Activated naive CD8-positive, alpha-beta T cell treated with anti-CD3 and anti-CD28 coated beads for 36 hours (primary cell): ENCODE results near the gene MCRIP2. TPM values are rescaled to one million over a fixed set of nuclear protein-coding genes. Genes with fewer than 3 reads are reported as not detected.
A peak's percentile ranks its signal among the peaks of the same experiment; 100 is the strongest.

Experiments used
- DNase-seq: peaks from one replicate; pipeline ENCODE4 v3.0.0; 2021
- H3K27ac Mint-ChIP-seq: one replicate; pipeline ENCODE4 v1.8.0; 2022; ENCODE audit warnings: mild to moderate bottlenecking, moderate library complexity, mixed read lengths
- H3K27me3 Mint-ChIP-seq: one replicate; pipeline ENCODE4 v1.8.0; 2022; ENCODE audit warnings: mild to moderate bottlenecking, mixed read lengths
- H3K36me3 Mint-ChIP-seq: one replicate; pipeline ENCODE4 v1.8.0; 2021; ENCODE audit warnings: mild to moderate bottlenecking, mixed read lengths
- H3K4me1 Mint-ChIP-seq: one replicate; pipeline ENCODE4 v1.8.0; 2021; ENCODE audit warnings: mixed read lengths
- H3K4me3 Mint-ChIP-seq: one replicate; pipeline ENCODE4 v1.8.0; 2022; ENCODE audit warnings: mild to moderate bottlenecking, moderate library complexity, mixed read lengths
- H3K9me3 Mint-ChIP-seq: one replicate; pipeline ENCODE4 v1.8.0; 2022; ENCODE audit warnings: mixed read lengths
- total RNA-seq, 2 experiments: library from RNA; stranded (reverse); gene quantifications; one replicate each; pipeline ENCODE4 v1.2.3, GENCODE V29; 2021

The MCRIP2 gene
- total RNA-seq, 2 experiments from 2014 or later = 56.0 to 60.3 TPM

DNA sequence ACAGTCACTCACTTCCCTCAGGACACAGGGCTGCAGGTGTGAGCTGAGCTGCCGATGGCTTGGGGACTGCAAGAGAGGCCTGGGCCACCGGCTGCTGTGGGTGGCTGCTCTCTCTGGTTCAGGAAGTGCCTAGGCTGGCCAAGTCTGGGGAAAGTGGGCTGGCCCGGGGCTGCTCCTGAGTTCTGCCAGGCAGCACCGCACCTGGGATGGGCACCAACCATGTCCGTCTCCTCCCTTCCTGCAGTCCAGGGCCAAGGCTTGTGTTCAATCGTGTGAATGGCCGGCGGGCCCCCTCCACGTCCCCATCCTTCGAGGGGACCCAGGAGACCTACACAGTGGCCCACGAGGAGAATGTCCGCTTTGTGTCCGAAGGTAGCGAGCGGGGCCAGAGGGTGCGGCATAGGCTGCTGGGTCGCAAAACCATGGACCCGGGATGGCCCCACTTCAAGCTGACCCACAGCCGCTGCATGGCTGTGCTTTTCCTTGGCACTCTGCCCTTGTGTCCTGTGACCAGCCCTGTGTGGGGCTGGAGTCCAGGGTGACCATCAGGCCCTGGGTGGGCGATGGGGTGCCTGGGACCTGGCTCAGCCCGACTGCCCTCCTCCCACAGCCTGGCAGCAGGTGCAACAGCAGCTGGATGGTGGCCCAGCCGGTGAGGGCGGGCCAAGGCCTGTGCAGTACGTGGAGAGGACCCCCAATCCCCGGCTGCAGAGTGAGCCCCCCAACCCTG is 5.7 kb downstream of the MCRIP2 start:
- no peak for DNase-seq
- Mint-ChIP-seq H3K27me3 (no peaks in the 10 kb centered on the region), H3K4me1 (peaks cover 17% of the 10 kb centered on the region), H3K27ac (no peak overlapping the region), H3K36me3 (peaks cover 14% of the 10 kb centered on the region), H3K9me3 (no peaks in the 10 kb centered on the region), H3K4me3 (no peak overlapping the region)

DNA sequence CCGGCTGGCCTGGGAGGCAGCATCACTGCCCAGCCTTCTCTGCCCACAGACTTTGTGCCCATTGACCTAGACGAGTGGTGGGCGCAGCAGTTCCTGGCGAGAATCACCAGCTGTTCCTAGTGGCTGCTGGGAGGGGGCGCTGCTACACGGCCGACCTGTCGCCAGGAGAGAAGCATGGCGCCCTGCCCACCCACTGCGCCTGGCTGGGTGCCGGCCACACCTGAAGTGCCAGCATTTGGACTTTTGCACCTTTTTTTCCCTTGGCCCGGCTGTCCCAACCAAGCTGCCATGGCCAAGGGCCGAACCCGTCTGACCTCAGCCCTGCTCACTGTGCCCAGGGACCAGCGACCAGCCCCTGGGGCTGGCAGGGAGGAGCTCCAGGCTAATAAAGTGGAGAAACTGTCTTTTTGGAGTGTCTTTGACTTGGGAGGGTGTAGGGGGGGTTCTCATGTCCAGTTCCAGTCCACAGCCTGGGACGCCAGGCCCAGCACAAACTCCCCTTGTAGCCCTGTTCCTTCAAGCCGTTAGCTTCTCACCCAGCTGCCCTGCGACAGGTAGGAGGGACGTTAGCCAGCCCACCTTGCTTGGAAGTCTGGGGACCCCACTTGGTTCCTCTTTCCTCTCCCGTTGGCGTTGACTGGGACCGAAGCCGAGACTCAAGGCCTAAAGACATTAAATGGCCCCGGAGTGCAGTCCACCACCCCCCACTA is 6.6 kb downstream of the MCRIP2 start:
- Mint-ChIP-seq H3K27ac (peak overlapping the region; percentile 86), H3K4me1 (peaks cover 15% of the 10 kb centered on the region), H3K9me3 (no peaks in the 10 kb centered on the region), H3K36me3 (peaks cover 17% of the 10 kb centered on the region), H3K4me3 (peak overlapping the region; percentile 89), H3K27me3 (no peaks in the 10 kb centered on the region)
- DNase-seq = peak; percentile 70

DNA sequence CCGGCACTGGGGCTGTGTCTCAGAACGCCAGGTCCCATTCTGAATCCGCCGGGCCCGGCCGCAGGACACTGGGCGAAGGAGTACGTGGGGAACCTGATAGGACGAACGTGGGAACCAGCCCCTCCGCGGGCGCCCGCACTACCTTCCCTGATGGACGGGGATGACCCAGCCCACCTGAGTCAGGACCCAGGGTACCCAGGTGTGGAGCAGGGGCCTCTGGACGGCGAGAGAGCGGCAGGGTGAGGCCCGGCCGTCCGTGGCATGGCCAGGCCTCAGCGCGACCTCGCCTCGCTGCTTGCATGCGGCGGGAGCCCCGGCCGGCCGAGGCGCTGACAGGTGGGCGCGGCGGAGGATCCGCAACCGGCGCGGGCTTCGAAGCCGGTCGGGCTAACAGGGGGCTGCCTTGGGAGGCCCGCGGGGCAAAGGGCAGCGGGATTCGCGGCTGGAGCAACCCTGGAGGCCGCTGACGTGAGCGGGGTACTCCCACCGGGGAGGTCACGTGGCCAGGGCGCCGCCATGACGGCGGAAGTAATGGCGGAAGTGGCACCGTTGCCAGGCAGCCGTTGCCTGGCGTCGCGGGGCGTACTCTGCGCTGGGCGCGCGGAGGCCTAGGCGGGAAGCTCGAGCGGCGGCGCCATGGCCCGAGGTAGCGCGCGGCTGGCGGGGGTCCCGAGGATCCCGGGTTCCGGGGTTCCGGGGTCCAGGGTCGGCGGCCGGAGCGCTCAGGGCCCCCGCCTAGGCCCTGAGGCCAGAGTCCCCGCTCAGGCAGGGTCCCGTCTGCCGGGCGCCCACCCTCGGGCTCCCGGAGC is 7.4 kb downstream of the MCRIP2 start, which contains the start of gene WDR90:
WDR90 (plus strand) TSS at position 585 of the 809 bp plus-strand sequence; CDS start at position 637, 52 bp downstream.
- no peaks in the 10 kb centered on the region for H3K27me3 Mint-ChIP-seq
- H3K4me3 Mint-ChIP-seq = peak within 1 kb of the TSS; percentile 89
- H3K9me3 Mint-ChIP-seq = no peaks in the 10 kb centered on the region
- peak; percentile 96 for DNase-seq
- peaks cover 14% of the 10 kb centered on the region for H3K36me3 Mint-ChIP-seq
- peaks cover 12% of the 10 kb centered on the region for H3K4me1 Mint-ChIP-seq
- peak within 1 kb of the TSS; percentile 86 for H3K27ac Mint-ChIP-seq

DNA sequence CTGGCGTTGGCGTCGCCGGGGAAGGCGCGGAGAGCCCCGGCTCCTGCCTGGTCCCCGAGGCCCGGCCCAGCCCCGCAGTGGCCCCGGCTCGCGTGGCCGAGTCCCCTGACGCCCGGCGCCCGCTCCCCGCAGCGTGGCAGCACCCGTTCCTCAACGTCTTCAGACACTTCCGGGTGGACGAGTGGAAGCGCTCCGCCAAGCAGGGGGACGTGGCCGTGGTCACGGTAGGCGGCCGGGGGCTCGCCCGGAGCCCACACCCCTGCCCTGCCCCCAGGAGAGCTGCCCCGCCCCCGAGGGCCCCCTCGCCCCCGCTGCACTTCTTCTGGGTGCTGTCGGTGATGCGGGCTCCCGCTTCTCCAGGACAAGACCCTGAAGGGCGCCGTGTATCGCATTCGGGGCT is 8.0 kb downstream of the MCRIP2 start:
- peak overlapping the region; percentile 79 for H3K4me3 Mint-ChIP-seq
- H3K27ac Mint-ChIP-seq = peak overlapping the region; percentile 62
- no peaks in the 10 kb centered on the region for H3K27me3 Mint-ChIP-seq
- H3K4me1 Mint-ChIP-seq = peaks cover 6% of the 10 kb centered on the region
- H3K9me3 Mint-ChIP-seq = no peaks in the 10 kb centered on the region
- DNase-seq = peak; percentile 47
- H3K36me3 Mint-ChIP-seq = peaks cover 7% of the 10 kb centered on the region

DNA sequence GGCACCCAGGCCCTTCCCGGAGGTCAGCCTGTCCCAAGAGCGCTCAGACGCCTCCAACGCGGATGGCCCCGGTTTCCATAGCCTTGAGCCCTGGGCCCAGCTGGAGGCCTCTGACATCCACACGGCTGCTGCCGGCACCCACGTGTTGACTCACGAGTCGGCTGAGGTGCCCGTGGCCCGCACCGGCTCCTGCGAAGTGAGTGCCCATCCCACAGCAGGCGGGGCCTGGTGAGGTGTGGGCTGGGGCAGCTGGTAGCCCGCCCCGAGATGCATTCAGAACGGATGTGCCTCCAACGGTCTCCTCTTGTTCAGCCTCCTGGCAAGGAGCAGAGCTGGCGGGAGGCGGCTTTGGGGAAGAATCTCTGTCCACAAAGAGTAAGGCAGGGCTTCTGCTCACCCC is 10.2 kb downstream of the MCRIP2 start:
- no peak overlapping the region for H3K27ac Mint-ChIP-seq
- no peaks in the 10 kb centered on the region for H3K27me3 Mint-ChIP-seq
- H3K9me3 Mint-ChIP-seq = no peaks in the 10 kb centered on the region
- H3K4me3 Mint-ChIP-seq = no peak overlapping the region
- peaks cover 1% of the 10 kb centered on the region for H3K4me1 Mint-ChIP-seq
- no peak for DNase-seq
- peaks cover 6% of the 10 kb centered on the region for H3K36me3 Mint-ChIP-seq

DNA sequence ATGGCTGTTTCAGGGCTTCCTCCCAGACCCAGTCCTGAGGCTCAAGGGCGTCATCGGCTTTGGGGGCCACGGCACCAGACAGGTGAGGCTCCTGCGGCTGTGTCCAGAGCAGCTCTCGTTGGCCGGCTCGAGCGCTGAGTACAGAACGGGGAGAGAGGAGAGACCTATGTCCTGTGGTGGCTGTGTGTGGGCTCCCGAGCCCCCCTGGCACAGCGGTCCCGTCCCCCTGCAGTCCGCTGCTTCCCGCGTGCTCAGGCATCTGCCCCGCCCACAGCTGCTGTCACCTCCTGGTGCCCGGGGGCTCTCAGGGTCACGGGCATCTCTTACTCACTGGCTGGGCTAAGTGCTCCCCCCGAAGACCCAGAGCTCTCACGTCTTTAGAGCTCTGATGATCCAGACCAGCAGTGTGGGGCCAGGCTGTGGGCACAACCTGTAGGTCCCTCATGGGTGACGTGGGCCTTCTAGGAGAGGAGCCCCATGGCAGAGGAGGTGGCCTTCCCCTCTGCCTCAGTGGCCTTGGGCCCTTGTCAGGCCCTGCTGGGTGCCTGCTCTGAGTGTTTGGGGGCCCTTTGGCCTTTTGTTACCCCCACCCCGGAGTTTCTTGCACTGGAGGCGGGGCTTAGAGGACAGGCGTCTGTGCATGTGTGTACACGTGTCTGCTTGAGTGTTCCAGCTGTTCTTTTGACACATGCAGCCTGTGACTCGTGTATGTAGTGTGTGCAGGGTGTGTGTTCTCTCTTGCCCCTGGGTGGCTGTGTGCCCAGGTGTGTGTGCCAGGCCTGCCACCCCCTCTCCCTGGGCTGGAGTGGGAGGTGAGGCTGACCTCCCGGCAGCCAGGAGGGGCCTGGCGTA is 11.1 kb downstream of the MCRIP2 start:
- DNase-seq = no peak
- Mint-ChIP-seq H3K27ac (no peak overlapping the region), H3K9me3 (no peaks in the 10 kb centered on the region), H3K36me3 (peaks cover 6% of the 10 kb centered on the region), H3K4me1 (no peaks in the 10 kb centered on the region), H3K4me3 (no peak overlapping the region), H3K27me3 (no peaks in the 10 kb centered on the region)

DNA sequence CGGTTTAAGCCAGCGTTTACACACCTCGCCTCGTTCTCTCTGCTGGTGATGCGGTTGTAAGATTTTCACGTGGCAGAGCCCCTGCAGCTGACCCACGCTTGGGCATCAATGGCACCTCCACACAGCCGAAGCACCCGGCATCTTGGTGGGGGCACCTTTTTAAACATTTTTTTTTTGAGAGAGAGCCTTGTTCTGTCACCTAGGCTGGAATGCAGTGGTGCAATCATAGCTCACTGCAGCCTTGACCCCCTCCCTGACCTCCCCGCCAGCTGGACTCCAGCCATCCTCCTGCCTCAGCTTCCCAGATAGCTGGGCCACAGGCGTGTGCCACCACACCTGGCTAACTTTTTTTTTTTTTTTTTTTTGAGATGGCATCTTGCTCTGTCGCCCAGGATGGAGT is 12.4 kb downstream of the MCRIP2 start:
- DNase-seq = no peak
- Mint-ChIP-seq H3K4me1 (no peaks in the 10 kb centered on the region), H3K27ac (no peak overlapping the region), H3K9me3 (no peaks in the 10 kb centered on the region), H3K27me3 (no peaks in the 10 kb centered on the region), H3K4me3 (no peak overlapping the region), H3K36me3 (peaks cover 6% of the 10 kb centered on the region)

DNA sequence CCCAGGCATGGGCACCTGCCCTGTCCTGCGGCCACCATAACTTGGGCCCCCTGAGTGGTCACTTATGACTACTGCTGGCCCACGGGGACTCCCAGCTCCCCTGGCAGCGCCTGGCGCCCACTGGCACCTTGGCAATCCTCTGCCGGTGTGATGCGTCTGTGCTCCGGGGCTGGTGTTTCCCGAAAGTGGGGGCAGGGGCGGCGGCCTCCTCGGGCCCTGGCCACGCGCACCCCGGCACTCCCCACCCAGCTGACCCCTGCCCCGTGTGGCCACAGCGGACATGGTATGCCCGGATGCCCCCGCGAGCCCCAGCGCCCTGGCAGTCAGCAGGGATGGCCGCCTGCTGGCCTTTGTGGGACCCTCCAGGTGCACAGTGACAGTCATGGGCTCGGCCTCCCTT is 15.9 kb downstream of the MCRIP2 start:
- Mint-ChIP-seq H3K36me3 (peaks cover 4% of the 10 kb centered on the region), H3K4me3 (no peak overlapping the region), H3K27me3 (no peaks in the 10 kb centered on the region), H3K4me1 (no peaks in the 10 kb centered on the region), H3K9me3 (no peaks in the 10 kb centered on the region), H3K27ac (no peak overlapping the region)
- no peak for DNase-seq

DNA sequence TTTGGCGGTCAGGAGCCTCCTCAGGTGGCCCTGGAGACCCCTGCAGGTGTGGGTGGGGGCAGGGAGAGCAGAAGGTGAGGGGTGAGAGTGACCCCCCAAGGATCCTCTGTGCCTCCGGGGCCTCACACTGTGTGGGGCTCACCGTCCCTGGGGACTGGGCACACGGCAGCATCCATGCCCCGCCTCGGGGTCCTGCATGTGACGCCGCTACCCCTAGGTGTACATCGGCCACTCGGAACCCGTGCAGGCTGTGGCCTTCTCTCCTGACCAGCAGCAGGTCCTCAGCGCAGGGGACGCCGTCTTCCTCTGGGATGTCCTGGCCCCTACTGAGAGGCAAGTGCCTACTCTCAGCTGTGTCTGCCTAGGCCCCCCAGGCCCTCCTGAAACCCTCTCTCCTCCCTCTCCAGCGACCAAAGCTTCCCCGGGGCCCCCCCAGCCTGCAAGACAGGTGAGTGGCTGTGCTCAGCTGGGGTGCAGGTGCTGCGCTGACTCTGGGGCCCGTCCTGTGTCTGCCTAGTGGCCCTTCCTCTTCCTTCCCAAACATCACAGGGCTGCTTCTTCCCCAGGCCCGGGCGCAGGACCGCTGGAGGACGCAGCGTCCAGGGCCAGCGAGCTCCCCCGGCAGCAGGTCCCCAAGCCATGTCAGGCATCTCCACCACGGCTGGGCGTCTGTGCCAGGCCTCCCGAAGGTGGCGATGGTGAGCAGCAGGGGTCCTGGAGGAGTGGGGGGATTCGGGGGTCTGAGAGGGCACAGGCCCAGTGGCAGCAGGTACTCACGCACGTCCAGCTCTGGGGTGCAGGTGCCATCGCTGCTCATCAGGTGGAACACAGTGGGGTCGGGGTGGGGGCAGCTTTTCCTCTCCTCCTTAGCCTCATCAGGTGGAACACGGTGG is 17.3 kb downstream of the MCRIP2 start:
- Mint-ChIP-seq H3K9me3 (no peaks in the 10 kb centered on the region), H3K36me3 (peaks cover 7% of the 10 kb centered on the region), H3K27ac (no peak overlapping the region), H3K27me3 (no peaks in the 10 kb centered on the region), H3K4me1 (no peaks in the 10 kb centered on the region), H3K4me3 (no peak overlapping the region)
- no peak for DNase-seq

DNA sequence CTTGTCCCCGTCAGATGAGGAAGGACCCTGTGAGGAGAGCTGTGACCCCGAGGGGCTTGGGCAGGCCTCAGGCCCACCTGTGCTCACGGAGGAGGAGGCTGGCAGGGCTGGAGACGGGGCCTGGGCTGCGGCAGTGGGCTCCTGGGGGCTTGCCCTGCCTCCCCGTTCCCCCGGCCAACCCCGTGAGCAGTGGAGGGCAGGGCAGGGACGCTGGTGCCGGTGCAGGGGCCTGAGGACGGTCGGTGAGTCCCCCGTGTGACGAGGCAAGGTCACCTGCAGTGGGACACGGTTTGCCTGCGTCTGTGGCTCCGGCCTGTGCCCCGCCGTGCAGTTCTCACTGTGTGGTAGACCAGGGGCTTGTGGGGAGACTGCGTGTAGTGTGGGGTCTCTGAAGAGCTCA is 18.0 kb downstream of the MCRIP2 start:
- Mint-ChIP-seq H3K27me3 (no peaks in the 10 kb centered on the region), H3K27ac (no peak overlapping the region), H3K4me3 (no peak overlapping the region), H3K9me3 (no peaks in the 10 kb centered on the region), H3K4me1 (no peaks in the 10 kb centered on the region), H3K36me3 (peaks cover 7% of the 10 kb centered on the region)
- DNase-seq = no peak

DNA sequence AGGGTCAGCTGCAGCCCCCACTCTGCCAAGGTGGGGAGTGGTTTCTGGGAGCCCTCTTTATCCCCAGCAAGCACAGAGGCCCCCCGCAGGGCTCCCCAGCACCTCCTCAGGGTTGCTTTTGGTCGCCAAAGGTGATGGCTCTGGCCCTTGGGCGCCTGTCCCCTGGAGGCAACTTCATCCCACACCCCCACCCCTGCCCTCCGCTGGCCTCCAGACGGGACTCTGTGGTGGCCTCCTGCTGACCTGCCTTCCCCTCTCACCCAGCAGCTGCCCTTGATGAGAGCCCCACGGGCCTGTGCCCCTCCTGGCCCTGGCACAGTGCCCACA is 18.5 kb downstream of the MCRIP2 start:
- Mint-ChIP-seq H3K27ac (no peak overlapping the region), H3K36me3 (peaks cover 7% of the 10 kb centered on the region), H3K4me1 (no peaks in the 10 kb centered on the region), H3K4me3 (no peak overlapping the region), H3K9me3 (no peaks in the 10 kb centered on the region), H3K27me3 (no peaks in the 10 kb centered on the region)
- DNase-seq = no peak

DNA sequence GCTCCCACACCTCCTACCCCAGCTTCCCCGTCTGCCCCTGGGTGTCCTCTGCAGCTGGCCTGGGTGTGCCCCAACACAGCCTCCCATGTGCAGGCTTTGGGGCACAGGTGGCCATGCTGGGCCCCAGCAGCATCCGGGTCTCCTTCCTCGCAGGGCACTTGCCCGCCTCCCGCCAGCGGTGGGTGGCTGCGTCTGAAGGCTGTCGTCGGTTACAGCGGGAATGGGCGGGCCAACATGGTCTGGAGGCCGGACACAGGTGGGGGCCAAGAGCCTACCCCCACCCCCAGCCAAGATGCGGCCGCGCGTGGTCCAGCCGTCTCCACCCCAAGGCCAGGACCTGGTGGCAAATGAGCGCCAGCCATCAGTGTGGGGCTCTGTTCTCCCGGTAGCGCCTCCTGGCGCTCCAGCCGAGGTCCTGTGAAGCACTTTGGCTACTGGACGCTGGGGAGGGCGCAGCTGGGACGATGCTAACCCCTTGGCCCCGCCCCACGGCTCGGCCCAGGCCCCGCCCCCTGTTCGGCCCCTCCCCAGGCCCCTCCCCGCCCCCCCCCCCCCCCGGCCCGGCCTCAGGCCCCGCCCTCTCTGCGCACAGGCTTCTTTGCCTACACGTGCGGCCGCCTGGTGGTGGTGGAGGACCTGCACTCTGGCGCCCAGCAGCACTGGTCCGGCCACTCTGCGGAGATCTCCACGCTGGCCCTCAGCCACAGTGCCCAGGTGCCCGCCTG is 19.0 kb downstream of the MCRIP2 start:
- peaks cover 7% of the 10 kb centered on the region for H3K36me3 Mint-ChIP-seq
- peak; percentile 69 for DNase-seq
- H3K4me3 Mint-ChIP-seq = no peak overlapping the region
- no peaks in the 10 kb centered on the region for H3K27me3 Mint-ChIP-seq
- H3K4me1 Mint-ChIP-seq = no peaks in the 10 kb centered on the region
- no peaks in the 10 kb centered on the region for H3K9me3 Mint-ChIP-seq
- no peak overlapping the region for H3K27ac Mint-ChIP-seq

DNA sequence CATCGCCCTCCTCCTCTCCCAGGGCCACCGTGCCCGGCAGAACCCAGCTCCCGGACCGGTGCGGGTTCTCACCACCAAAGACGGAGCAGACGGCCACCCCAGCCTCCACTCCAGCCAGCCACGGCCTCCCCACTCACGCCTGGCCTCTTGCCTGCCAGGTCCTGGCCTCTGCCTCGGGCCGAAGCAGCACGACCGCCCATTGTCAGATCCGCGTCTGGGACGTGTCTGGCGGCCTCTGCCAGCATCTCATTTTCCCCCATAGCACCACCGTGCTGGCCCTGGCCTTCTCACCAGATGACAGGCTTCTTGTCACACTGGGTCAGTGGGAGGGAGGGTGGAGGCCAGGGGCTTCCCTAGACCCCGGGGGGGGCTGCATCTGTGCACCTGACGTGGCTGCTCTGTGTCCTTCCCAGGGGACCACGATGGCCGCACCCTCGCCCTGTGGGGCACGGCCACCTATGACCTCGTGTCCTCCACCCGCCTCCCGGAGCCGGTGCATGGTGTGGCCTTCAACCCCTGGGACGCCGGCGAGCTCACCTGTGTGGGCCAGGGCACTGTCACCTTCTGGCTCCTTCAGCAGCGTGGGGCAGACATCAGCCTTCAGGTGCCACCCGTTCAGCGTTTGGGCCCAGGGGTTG is 19.7 kb downstream of the MCRIP2 start:
- Mint-ChIP-seq H3K27me3 (no peaks in the 10 kb centered on the region), H3K9me3 (no peaks in the 10 kb centered on the region), H3K36me3 (peaks cover 7% of the 10 kb centered on the region), H3K4me3 (no peak overlapping the region), H3K27ac (no peak overlapping the region), H3K4me1 (no peaks in the 10 kb centered on the region)
- DNase-seq = no peak
